Upper lobe of right lung (tissue), 1 donor: Measurements from ENCODE around the gene RLN3. TPM values are rescaled to one million over a fixed set of nuclear protein-coding genes. Genes with fewer than 3 reads are reported as not detected.

Experiments used
- ATAC-seq: fragments of 200-7000 bp; cut with Tn5 transposase; one replicate; pipeline ENCODE4 v1.9.1; 2020; ENCODE audit warnings: mild to moderate bottlenecking, moderate library complexity
- DNase-seq: peaks from one replicate; pipeline ENCODE4 v3.0.0-alpha.2; 2020
- H3K27ac ChIP-seq: fragments of 200-600 bp; one replicate; pipeline ENCODE4 v1.8.0; 2022
- H3K27me3 ChIP-seq: fragments of 200-600 bp; one replicate; pipeline ENCODE4 v1.8.0; 2022; ENCODE audit warnings: mild to moderate bottlenecking
- H3K36me3 ChIP-seq: fragments of 200-600 bp; one replicate; pipeline ENCODE4 v1.8.0; 2022
- H3K4me1 ChIP-seq: fragments of 200-600 bp; one replicate; pipeline ENCODE4 v1.8.0; 2022
- H3K4me3 ChIP-seq: fragments of 200-600 bp; one replicate; pipeline ENCODE4 v1.8.0; 2022; ENCODE audit warnings: mild to moderate bottlenecking
- H3K9me3 ChIP-seq: fragments of 200-600 bp; one replicate; pipeline ENCODE4 v1.8.0; 2022
- CTCF ChIP-seq: fragments of 200-600 bp; IDR thresholded peaks from one replicate; pipeline ENCODE4 v1.8.0; 2022; ENCODE audit warnings: antibody characterized with exemption
- intact Hi-C: fragments of 100-400 bp; cut with DNase I; formaldehyde crosslinking; loops from one replicate; pipeline ENCODE4 v1.11.0; 2022
- total RNA-seq: library from RNA; stranded (reverse); fragmentation: NEBNext Ultra II Directional; extraction: Animal tissue kit (Norgen Biotek cat#: 25700); gene quantifications from one replicate; pipeline ENCODE4 v1.2.1, GENCODE V29; 2021
- donor health status: DM: no; HTN: yes; CAD: no; lungs with severe emphysema.

The RLN3 gene
- total RNA-seq, 1 donor from 2014 or later = not detected

DNA sequence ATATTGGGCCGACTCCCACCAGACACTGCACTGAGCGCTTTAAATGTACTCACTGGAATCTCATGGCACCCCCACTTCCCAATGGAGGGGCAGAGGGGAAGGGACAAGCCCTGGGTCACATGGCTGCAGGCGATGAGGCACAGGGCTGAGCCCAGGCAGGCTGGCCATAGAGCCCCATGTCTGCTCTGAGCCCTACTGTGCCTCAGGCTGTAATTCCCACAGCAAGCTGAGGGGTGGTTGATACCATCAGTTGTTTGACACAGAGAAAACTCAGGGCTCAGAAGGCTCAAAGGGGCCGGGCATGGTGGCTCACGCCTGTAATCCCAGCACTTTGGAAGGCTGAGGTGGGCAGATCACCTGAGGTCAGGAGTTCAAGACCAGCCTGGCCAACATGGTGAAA lies 46.9 kb upstream of the RLN3 start:
- Histone ChIP-seq H3K27ac (no peak overlapping the region), H3K36me3 (peaks cover 10% of the 10 kb centered on the region), H3K9me3 (no peaks in the 10 kb centered on the region), H3K4me3 (no peak overlapping the region), H3K4me1 (peaks cover 25% of the 10 kb centered on the region), H3K27me3 (no peaks in the 10 kb centered on the region)
- no peak for TF ChIP-seq CTCF
- intact Hi-C loops = no loop called here
- ATAC-seq (no peak), DNase-seq (no peak)

- Histone ChIP-seq H3K4me1 (peaks cover 29% of the 10 kb centered on the region), H3K4me3 (no peak overlapping the region), H3K27me3 (no peaks in the 10 kb centered on the region), H3K36me3 (peaks cover 6% of the 10 kb centered on the region), H3K9me3 (no peaks in the 10 kb centered on the region), H3K27ac (no peak overlapping the region)
- TF ChIP-seq CTCF = no peak
- ATAC-seq = no peak
- DNase-seq = no peak
- intact Hi-C loops = no loop called here
Observed at GRCh38 chr19:13981467-13981866, 46.5 kb upstream of the RLN3 start.

DNA sequence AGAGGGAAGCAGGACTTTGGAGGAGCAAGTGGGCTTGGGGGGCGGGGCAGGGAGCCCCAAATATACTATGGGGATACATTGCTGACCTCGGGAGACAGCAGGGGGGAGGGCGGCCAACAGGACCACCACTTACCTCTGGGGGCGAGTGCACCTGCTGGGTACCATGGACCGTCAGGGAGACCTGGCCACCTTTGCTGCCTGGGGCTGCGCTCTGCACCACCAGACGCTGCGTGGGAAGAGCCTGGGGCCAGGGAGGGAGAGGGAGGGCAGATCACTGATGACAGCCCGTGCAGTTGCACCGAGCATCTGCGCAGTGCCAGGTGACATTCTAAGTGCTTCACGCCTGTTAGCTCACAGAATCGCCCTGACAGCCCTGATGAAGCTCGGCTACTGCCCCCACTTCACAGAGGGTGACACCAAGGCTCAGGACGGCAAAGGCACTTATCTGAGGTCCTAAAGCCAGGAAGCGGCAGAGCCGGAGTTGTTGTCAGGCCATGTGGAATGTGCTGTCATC lies 45.9 kb upstream of the RLN3 start:
- no peaks in the 10 kb centered on the region for H3K27me3 ChIP-seq
- peaks cover 3% of the 10 kb centered on the region for H3K36me3 ChIP-seq
- DNase-seq (no peak), ATAC-seq (no peak)
- no peak overlapping the region for H3K27ac ChIP-seq
- H3K9me3 ChIP-seq = no peaks in the 10 kb centered on the region
- no peak overlapping the region for H3K4me3 ChIP-seq
- intact Hi-C loops = no loop called here
- no peak for TF ChIP-seq CTCF
- H3K4me1 ChIP-seq = peaks cover 35% of the 10 kb centered on the region

DNA sequence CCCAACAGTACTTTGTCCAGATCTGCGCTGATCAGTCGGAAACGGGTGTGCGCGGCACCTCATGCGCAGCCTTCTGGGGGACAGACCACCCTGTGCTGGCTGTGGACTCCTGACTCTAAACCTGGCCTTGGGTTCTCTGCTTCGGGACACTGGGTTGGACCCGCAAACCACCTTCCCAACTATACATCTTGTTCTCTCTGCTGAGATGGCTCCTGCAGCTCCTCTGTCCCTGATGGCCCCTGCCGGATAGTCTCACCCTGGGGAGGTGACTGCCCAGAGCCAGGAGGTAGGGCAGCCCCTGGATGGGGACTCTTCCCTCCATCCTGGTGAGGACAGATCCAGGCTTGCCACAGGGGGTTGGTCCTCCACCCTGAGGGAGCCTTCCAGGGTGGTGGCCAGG lies 45.2 kb upstream of the RLN3 start:
- H3K4me1 ChIP-seq = peaks cover 42% of the 10 kb centered on the region
- DNase-seq = no peak
- intact Hi-C loops = no loop called here
- H3K4me3 ChIP-seq = no peak overlapping the region
- H3K36me3 ChIP-seq = peaks cover 3% of the 10 kb centered on the region
- H3K27ac ChIP-seq = no peak overlapping the region
- no peaks in the 10 kb centered on the region for H3K27me3 ChIP-seq
- no peak for TF ChIP-seq CTCF
- no peaks in the 10 kb centered on the region for H3K9me3 ChIP-seq
- no peak for ATAC-seq

GRCh38 chr19:13983213-13983889 lies 44.6 kb upstream of the RLN3 start:
- no peak for DNase-seq
- TF ChIP-seq CTCF = no peak

More at GRCh38 chr19:13983213-13983889, 44.6 kb upstream of the RLN3 start:
- no peak overlapping the region for H3K4me3 ChIP-seq
- no peak for ATAC-seq
- H3K9me3 ChIP-seq = no peaks in the 10 kb centered on the region
- intact Hi-C loops = no loop called here
- no peak overlapping the region for H3K27ac ChIP-seq
- peaks cover 3% of the 10 kb centered on the region for H3K36me3 ChIP-seq
- H3K4me1 ChIP-seq = peaks cover 45% of the 10 kb centered on the region
- no peaks in the 10 kb centered on the region for H3K27me3 ChIP-seq
